Middle frontal gyrus (tissue), 1 donor: ENCODE results near the gene PATL2.
"Not testable (repeated sequence)": the region's sequence is repeated elsewhere in the genome, so short reads cannot be mapped to it uniquely, and the experiment has no call there.

Experiments used
- DNase-seq: peaks from one replicate; pipeline ENCODE4 v3.0.0-alpha.2; 2015; ENCODE audit warnings: low spot score; ENCODE audit errors: extremely low spot score

Gene PATL2

GRCh38 chr15:44647637-44648036 is 63.5 kb downstream of the PATL2 start:
- DNase-seq, result no peak

- DNase-seq, result no peak
These were observed 64.1 kb downstream of the PATL2 start for GRCh38 chr15:44647036-44647435.

- DNase-seq, result no peak
These were observed 64.7 kb downstream of the PATL2 start for GRCh38 chr15:44646460-44646859.

- DNase-seq, result no peak
These were observed 69.5 kb downstream of the PATL2 start for GRCh38 chr15:44641651-44642050.

GRCh38 chr15:44636976-44637375 is 74.1 kb downstream of the PATL2 start:
- DNase-seq, result no peak

- no peak for DNase-seq
These were observed 77.5 kb downstream of the PATL2 start for GRCh38 chr15:44633603-44634002.

GRCh38 chr15:44625286-44625685 is 85.8 kb downstream of the PATL2 start:
- DNase-seq, result not testable (repeated sequence)

- DNase-seq, result no peak
These were observed 87.9 kb downstream of the PATL2 start for GRCh38 chr15:44623178-44623577.

GRCh38 chr15:44620081-44620480 is 91.0 kb downstream of the PATL2 start:
- no peak for DNase-seq

- no peak for DNase-seq
These were observed 94.1 kb downstream of the PATL2 start for GRCh38 chr15:44616974-44617373.
